Stimulated activated CD4-positive, alpha-beta T cell treated with anti-CD3 and anti-CD28 coated beads, Interleukin-1b, Interleukin-23, amount 100 ng/mL, for 24 hours (primary cell): ENCODE data around the gene PHLPP1.
A peak's percentile ranks its signal among the peaks of the same experiment; 100 is the strongest.
"Not testable (repeated sequence)": the region's sequence is repeated elsewhere in the genome, so short reads cannot be mapped to it uniquely, and the experiment has no call there.

Source experiments
- DNase-seq, 4 experiments: peaks; one replicate each; pipeline ENCODE4 v3.0.0-alpha.2; 2020; ENCODE audit warnings: low read depth in 4 of 4, low spot score in 1 of 4

PHLPP1 gene

GRCh38 chr18:62715436-62715758 lies at the start of gene PHLPP1:
PHLPP1 (plus strand) TSS chr18:62715541; CDS start chr18:62715684, 143 bp downstream.
- no peak for DNase-seq

DNA sequence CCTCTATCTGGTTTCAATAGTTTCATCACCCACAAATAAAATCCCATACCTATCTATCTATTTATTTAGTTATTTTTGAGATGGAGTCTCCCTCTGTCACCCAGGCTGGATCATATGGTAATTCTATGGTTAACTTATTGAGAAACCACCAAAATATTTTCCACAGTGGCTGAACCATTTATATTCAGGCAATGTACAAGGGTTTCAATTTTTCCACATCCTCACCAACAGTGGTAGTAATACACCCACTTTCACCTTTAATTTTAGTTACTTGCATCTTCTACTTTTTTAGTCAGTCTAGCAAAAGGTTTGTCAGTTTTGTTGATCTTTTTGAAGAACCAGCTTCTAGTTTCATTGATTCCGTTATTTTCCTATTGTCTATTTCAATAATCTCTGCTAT lies 46.1 kb upstream of the PHLPP1 start:
- no peak for DNase-seq

GRCh38 chr18:62670573-62670972 lies 44.8 kb upstream of the PHLPP1 start:
- DNase-seq: no peak

GRCh38 chr18:62672600-62672999 lies 42.7 kb upstream of the PHLPP1 start:
- no peak for DNase-seq

- DNase-seq: no peak
Measured at GRCh38 chr18:62678847-62679485, 36.4 kb upstream of the PHLPP1 start.

GRCh38 chr18:62682371-62682770 lies 33.0 kb upstream of the PHLPP1 start:
- DNase-seq: no peak

GRCh38 chr18:62683935-62684334 lies 31.4 kb upstream of the PHLPP1 start:
- no peak for DNase-seq

DNA sequence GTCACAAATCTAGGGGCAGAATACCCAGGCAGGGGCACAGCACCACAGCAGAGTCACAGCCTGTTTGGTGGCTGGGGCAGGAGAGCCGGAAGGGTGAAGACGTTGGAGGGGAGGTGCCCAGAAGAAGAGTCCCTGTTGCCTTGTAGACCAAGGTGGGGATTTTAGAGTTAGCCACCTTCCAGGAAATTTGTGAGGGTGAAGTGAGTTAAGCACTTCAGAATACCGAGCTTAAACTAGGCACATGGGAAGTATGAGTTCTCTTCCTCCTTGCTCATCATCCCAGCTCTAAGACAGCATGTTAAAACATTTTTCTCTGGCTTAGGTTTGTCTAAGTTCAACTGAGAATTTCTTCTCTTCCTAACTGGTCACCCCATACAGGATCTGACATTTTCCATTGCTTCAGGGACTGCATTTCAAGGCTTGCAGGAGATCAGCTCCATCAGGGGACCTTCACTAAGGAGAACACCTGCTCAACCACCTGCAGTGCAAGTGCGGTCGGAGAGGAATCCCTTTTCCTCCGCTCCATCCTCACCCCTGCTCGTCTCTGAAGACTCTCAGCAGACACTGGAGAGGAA lies 26.5 kb upstream of the PHLPP1 start:
- no peak for DNase-seq

GRCh38 chr18:62690236-62690815 lies 25.0 kb upstream of the PHLPP1 start:
- no peak for DNase-seq

DNA sequence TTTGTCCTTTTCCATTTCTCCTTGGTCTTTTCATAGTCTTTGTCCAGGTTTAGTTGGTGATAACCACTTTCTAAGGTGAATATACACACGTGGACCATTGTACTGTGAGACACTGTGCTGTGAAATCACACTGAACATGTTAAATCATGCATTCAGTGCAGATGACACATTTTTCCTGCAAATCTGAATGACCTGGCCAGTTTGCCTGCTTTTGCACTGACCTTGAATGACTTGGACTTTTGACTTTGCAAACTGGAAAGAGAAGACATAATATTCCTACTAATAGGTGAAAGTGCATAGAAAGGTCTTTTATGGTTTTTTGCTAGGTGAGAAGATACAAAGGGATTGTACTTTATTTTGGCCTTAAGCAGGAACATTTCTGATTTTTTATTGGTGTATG lies 21.7 kb upstream of the PHLPP1 start:
- DNase-seq: no peak

DNA sequence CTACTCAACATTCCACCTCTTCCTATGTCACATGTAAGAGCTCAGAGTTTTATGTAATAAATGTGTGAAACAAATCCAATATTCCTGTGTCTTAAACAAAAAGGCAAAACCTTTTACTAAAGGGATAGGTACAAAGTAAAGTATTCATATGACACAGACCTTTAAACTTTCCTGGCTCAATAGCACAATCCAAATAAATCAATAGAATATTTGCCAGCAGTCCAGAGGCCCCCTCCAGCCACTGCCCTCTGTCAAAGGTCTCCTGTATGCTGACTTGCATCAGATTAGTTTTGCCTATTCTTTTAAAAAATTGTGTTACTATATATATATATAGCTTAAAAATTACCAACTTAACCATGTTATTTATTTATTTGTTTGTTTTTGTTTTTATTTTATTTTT lies 17.7 kb upstream of the PHLPP1 start:
- DNase-seq: no peak

DNA sequence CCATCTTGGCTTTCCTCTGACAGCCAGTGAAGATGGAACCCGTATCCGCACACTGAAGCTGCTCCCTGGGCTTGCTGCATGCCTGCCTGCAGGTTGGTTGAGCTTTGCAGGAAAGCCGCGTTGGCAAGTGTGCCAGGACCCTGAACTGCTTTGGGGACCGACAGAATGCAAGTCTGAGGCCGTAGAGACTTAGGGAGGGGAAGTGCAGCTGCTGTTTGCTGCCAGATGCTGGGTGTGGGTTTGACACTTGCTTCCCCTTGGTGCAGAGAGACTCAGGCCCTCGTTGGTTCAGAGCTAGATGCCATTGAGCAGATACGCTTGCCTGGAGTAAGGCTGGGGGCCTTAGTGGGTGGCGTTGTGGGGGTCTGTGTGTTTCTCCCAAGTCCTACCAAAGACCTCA lies 13.1 kb upstream of the PHLPP1 start:
- no peak for DNase-seq

DNA sequence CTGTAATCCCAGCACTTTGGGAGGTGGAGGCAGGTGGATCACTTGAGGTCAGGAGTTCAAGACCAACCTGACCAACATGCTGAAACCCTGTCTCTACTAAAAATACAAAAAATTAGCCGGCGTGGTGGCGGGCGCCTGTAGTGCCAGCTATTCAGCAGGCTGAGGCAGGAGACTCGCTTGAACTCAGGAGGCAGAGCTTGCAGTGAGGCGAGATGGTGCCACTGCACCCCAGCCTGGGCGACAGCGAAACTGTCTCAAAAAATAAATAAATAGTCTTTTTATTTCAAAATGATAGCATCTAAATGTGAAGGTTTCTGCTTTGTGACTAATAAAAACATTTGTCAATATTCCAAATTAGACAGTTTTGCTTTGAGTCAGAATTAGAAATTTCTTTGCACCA lies 8.5 kb upstream of the PHLPP1 start:
- not testable (repeated sequence) for DNase-seq

DNA sequence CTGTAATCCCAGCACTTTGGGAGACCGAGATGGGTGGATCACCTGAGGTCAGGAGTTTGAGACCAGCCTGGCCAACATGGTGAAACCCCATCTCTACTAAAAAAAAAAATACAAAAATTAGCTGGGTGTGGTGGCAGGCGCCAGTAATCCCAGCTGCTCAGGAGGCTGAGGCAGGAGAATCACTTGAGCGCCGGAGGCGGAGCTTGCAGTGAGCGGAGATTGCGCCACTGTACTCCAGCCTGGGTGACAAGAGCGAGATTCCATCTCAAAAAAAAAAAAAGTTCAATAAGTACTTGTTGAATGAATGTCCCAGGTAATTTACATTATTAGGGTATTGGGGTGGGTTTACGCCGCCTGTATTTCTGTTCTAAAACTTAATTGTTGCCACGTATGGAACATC lies 5.4 kb upstream of the PHLPP1 start:
- DNase-seq: not testable (repeated sequence)

DNA sequence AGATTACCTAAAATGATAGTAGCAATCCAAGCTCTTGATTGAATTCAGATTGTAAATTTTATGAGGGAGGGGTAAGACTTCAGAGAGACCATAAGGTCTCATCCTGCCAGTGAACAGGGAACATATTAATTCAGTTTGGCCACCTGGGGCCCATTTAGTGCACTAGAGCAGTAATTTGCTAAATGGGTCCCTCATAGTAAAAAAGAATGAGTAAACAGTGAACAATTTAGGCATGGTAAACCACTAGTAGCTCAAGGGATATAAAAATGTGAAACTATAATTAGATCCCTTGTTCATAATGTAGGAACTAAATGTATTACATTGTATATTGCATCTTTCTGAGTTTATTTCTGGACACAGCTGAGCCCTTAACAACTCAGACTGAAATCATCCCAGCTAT lies 4.9 kb upstream of the PHLPP1 start:
- no peak for DNase-seq

DNA sequence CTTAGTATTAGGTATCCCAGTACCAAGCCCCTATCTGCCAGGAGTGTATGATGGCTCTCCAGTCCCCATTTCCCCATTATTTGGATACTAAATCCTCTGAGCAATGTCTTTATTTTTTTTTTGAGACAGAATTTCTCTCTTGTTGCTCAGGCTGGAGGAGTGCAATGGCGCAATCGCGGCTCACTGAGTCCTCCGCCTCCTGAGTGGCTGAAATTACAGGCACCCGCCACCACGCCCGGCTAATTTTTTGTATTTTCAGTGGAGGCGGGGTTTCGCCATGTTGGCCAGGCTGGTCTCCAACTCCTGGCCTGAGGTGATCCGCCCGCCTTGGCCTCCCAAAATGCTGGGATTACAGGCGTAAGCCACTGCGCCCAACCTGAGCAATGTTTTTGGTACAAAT lies 3.6 kb upstream of the PHLPP1 start:
- no peak for DNase-seq

DNA sequence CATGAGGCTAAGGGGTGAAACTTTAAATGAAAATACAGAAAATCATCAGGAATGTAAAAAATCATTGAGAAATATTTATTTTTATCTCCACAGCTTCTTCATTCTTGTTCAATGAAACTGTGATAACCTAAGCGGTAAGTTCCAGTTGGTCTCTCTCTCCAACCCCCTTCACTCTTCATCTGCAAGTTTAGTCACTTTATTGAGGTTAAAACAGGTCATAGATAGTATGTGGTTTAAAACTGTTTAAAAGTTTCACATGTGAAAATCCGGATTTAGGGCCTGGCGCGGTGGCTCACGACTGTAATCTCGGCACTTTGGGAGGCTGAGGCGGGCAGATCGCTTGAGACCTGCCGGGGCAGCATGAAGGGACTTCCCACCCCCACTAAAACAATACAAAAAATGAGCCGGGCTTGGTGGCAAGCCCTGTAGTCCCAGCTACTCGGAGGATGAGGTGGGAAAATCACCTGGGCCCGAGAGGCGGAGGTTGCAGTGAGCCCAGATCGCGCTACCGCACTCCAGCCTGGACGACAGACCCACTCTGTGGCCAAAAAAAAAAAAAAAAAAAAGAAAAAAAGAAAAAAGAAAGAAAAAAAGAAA lies 1.6 kb upstream of the PHLPP1 start:
- no peak for DNase-seq

DNA sequence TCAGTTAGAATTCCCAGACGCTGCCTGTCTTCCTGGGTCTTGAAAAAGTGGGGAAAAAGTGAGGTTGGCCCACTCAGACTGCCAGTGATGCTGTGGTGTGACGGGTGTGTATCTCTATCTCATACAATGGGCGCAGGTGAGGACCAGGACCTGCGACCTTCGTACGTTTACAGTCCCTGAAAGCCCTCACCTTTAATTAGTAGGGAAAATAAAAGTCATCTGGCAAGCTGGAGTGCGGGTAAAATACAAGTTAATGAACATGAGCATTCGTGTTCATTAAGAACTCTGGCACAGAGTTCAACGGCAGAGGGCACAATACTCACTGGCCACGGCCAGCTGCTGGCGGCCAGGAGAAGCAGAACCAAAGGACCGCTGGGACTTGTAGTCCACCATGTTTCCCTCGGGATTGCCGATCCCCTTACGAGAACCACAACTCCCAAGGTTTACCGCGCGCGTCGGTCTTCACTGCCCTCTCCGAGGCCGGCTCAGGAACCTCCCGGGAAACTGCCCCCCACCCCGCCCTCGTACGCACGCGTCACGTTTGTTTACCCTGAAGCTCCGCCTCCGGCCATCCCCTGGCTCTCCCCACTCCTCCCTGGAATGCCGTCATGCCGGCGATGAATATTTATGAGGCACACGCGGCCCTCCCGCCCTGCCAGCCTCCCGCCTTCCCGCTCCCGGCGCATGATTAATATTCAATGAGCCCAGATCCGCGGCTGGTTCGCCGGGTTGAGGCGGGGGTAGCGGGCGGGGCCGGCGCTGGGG lies 488 bp upstream of the PHLPP1 start:
- peak; percentile 76 to 91 (median 82) for DNase-seq

DNA sequence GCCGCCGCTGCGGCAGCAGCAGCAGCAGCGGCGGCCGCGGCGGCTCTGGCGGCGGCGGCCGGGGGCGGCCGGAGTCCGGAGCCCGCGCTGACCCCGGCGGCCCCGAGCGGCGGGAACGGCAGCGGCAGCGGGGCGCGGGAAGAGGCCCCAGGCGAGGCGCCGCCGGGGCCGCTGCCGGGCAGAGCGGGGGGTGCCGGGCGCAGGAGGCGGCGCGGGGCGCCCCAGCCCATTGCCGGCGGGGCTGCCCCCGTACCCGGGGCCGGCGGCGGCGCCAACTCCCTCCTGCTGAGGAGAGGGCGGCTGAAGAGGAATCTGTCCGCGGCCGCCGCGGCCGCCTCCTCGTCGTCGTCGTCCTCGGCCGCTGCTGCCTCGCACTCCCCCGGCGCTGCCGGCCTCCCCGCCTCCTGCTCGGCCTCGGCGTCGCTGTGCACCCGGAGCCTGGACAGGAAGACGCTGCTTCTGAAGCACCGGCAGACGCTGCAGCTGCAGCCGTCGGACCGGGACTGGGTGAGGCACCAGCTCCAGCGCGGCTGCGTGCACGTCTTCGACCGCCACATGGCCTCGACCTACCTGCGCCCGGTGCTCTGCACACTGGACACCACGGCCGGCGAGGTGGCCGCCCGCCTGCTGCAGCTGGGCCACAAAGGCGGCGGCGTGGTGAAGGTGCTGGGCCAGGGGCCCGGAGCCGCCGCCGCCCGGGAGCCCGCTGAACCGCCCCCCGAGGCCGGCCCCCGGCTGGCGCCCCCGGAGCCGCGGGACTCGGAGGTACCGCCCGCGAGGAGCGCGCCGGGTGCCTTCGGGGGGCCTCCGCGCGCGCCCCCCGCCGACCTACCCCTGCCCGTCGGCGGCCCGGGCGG lies 646 bp downstream of the PHLPP1 start:
- DNase-seq: peak in 3 of 4 experiments; percentile 12 to 29 (median 17)

DNA sequence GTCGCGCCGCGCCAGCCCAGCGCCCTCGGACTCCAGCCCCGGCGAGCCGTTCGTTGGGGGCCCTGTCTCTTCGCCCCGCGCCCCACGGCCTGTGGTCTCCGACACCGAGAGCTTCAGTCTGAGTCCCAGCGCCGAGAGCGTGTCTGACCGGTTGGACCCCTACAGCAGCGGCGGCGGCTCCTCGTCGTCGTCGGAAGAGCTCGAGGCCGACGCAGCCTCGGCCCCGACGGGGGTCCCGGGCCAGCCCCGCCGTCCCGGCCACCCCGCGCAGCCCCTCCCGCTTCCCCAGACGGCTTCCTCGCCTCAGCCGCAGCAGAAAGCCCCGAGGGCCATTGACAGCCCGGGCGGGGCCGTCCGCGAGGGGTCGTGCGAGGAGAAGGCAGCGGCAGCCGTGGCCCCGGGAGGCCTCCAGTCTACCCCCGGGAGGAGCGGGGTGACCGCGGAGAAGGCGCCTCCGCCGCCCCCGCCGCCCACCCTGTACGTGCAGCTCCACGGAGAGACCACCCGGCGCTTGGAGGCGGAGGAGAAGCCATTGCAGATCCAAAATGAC lies 1.4 kb downstream of the PHLPP1 start:
- DNase-seq: no peak
